GM10847 (cell line): Measurements from ENCODE around the gene TLCD3A.

Source experiments
- POLR2A ChIP-seq: IDR thresholded peaks from 2 replicates; pipeline ENCODE4 v1.6.1; 2011; ENCODE audit not compliant: insufficient read length; ENCODE audit errors: extremely low read depth

The TLCD3A gene

GRCh38 chr17:760371-760770, 28.0 kb downstream of the TLCD3A start:
- TF ChIP-seq POLR2A = no peak

DNA sequence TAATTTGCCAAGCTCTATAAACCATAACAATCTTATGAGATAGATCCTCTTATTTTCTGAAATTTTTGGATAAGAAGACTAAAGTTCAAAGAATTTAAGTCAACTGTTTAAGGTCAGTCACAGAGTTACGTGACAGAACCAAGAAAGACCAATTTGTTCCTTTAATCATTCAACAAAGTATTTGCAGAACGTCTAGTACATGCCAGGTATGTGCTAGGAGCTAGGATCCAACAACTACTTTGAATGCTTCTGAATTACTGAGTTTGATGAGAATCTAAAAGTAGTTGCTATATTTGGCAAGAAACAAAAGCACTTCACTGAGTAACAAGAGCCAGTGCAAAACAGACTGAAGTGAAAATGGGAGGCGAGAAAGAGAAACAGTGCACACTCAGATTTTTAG, 34.7 kb downstream of the TLCD3A start:
- no peak for TF ChIP-seq POLR2A

GRCh38 chr17:773016-773415, 40.6 kb downstream of the TLCD3A start:
- no peak for TF ChIP-seq POLR2A

GRCh38 chr17:773467-774312, 41.3 kb downstream of the TLCD3A start:
- no peak for TF ChIP-seq POLR2A

- TF ChIP-seq POLR2A = no peak
Observed at GRCh38 chr17:774313-774584, 41.9 kb downstream of the TLCD3A start.

DNA sequence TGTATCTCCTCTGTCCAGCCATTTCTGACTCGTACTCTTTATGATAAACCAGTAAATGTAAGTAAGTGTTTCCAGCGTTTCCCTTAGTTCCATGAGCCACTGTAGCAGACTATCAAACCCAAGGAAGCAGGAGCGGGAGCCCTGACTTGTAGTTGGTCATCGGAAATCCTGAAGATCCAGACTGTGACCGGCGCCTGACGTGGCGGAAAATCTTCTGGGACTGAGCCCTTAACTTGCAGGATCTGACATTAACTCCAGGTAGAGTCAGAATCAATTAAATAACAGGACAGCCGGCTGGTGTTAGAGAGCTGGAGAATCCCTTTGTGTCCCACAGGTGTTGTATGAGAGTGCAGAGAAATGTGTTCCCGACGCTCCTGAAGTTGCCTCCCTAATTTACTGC, 45.7 kb downstream of the TLCD3A start:
- TF ChIP-seq POLR2A = no peak

DNA sequence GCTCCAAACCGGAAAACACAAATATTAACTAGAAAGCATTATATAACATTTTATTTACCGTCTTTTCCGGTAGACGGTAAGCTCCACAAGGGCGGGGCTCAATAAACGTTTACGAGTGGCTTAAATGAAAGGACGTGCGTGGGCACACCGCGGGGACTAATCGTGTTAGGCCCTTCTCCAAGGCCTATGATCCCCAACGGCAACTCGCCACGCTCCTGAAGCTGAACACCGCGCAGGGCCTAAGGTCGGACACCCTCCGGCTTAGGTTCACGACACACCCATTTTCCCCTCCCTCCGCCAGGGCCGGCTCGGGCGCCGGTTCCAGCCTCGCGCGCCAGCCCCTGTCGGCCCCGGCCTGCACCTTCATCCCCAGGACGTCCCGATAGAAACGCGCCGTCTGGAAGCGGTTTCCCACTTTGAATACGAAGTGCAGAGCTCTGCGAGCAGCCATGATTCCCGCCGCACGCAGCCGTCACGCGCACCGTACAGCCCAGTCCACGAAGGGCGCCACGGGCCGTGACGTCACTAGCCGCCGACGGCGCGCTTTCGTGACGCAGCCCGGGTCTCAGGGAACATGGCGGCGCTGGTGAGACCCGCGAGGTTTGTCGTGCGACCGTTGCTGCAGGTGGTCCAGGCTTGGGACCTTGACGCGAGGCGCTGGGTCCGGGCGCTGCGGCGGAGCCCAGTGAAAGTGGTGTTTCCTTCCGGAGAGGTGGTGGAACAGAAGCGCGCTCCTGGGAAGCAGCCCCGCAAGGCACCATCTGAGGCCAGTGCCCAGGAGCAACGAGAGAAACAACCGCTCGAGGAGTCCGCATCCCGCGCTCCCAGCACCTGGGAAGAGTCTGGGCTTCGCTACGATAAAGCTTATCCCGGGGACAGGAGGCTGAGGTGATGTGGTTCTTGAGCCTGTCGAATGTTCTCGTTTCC, 49.7 kb downstream of the TLCD3A start, which contains the start of the genes GLOD4 and MRM3:
Gene GLOD4, minus strand, starts transcription at position 476 of the 927 bp plus-strand sequence. Its CDS starts 25 bp downstream, at position 451.
Gene MRM3, plus strand, starts transcription at position 549 of the 927 bp plus-strand sequence. Its CDS starts 26 bp downstream, at position 575.
- peak; percentile 88 for TF ChIP-seq POLR2A

- TF ChIP-seq POLR2A = no peak
Observed at GRCh38 chr17:784143-784542, 51.7 kb downstream of the TLCD3A start.

GRCh38 chr17:787641-788221, 55.3 kb downstream of the TLCD3A start:
- no peak for TF ChIP-seq POLR2A

GRCh38 chr17:788551-788950, 56.2 kb downstream of the TLCD3A start:
- no peak for TF ChIP-seq POLR2A

DNA sequence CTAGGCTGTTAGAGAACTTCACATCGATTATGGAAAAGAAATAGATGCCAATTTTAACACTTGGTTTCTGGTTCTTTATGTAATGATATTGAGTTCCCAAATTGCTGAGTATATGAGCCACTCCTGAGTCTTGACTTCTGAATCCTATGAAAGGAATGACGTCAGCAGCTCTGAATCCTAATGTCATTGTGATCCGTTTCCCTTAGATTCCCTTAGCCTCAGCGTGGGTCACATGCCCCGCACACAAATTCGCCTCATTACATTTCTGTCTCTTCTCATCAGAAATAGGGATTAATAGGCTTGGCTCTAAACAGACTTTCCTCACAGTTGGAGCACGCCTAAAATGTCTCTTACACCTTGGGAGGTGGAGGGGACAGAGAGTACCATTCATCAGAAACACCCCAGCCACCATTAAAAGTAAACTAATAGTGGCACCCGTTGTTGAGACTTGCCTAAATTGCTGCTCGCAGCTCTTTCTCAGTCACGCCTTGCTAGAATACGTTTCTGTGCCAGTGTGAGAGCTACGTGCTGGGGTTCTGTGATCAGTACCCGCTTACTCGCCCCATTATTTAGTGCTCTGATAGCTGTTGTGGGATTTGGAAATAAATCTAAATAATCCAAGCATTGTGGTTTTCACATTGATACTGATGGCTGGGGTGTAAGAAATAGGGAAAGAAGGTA, 56.9 kb downstream of the TLCD3A start:
- TF ChIP-seq POLR2A = no peak

- TF ChIP-seq POLR2A = no peak
Observed at GRCh38 chr17:791829-792228, 59.4 kb downstream of the TLCD3A start.

DNA sequence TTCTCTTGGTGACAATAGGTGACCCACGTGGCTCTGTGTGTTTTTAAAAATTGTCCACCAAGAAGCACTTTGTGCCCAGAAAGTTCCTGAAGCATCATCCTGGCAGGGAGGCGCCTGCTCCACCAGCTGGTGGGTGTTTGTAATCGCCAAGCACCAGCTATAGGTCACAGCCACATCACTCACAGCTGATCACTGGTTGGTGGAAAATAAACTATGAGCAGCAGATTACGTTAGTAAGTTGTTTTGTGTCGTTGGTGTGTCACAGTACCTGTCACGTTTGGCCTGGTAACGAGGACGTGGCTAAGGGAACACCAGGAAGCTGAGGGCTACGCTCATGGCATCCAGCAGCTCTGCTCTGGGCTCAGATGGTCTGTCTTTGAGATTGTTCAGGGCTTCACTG, 59.9 kb downstream of the TLCD3A start:
- TF ChIP-seq POLR2A = no peak
